Adrenal gland (tissue), 12 donors: ENCODE data around the gene LAMC3. TPM values are rescaled to one million over a fixed set of nuclear protein-coding genes. Genes with fewer than 3 reads are reported as not detected.
A peak's percentile ranks its signal among the peaks of the same experiment; 100 is the strongest.

ENCODE experiments used
- DNase-seq, 7 donors: peaks; one replicate each; pipeline ENCODE4 v3.0.0-alpha.2; 2019 to 2020
- H3K27ac ChIP-seq, 5 donors: fragments of 200-600 bp; sonication (generic) in 4 of 5; 1 replicate in 3 of 5; 2 replicates in 2 of 5; pipeline versions ENCODE4 v1.5.1 to v1.8.0; 2016 to 2020; ENCODE audit warnings: mild to moderate bottlenecking in 1 of 5
- H3K27me3 ChIP-seq: fragments of 200-600 bp; 2 replicates; pipeline ENCODE4 v1.8.0; 2021
- H3K36me3 ChIP-seq, 2 donors: fragments of 200-600 bp; replicated peaks in 1 of 2; 1 replicate in 1 of 2; 2 replicates in 1 of 2; pipeline versions ENCODE4 v1.5.1 to v1.8.0; 2018 to 2022
- H3K4me1 ChIP-seq, 2 donors: fragments of 200-600 bp; replicated peaks in 1 of 2; 1 replicate in 1 of 2; 2 replicates in 1 of 2; pipeline versions ENCODE4 v1.5.1 to v1.8.0; 2018 to 2021
- H3K4me3 ChIP-seq, 4 donors: fragments of 200-600 bp; sonication (generic) in 3 of 4; one replicate each; pipeline ENCODE4 v1.5.1; 2016 to 2018
- H3K9me3 ChIP-seq, 3 donors: fragments of 200-600 bp; sonication (generic) in 1 of 3; replicated peaks in 1 of 3; 1 replicate in 2 of 3; 2 replicates in 1 of 3; pipeline versions ENCODE4 v1.5.1 to v1.8.0; 2016 to 2021
- CTCF ChIP-seq, 6 experiments: fragments of 450-650 bp in 4 of 6; fragments of 200-600 bp in 2 of 6; sonication (generic) in 1 of 6; IDR thresholded peaks; 1 replicate in 5 of 6; 2 replicates in 1 of 6; pipeline versions ENCODE4 v1.5.1 to v1.8.0; 2016 to 2021; ENCODE audit warnings: antibody characterized with exemption in 6 of 6, mild to moderate bottlenecking in 2 of 6, moderate library complexity in 1 of 6
- POLR2A ChIP-seq, 2 donors: fragments of 450-650 bp; IDR thresholded peaks; one replicate each; pipeline ENCODE4 v1.6.1; 2017; ENCODE audit warnings: antibody characterized with exemption in 2 of 2, mild to moderate bottlenecking in 2 of 2, moderate library complexity in 1 of 2
- WGBS, 4 donors: extraction: QIAGEN DNeasy Blood & Tissue Kit in 2 of 4; methylation state at CpG; one replicate each; pipeline versions ENCODE4 v1.1.5 to v1.1.7; 2013 to 2017; 5-methylcytosine and 5-hydroxymethylcytosine counted together
- intact Hi-C, 2 donors: fragments of 100-400 bp; cut with DNase I; formaldehyde crosslinking; loops; one replicate each; pipeline versions ENCODE4 v1.14.1 to v1.15.0; 2022 to 2023
- polyA plus RNA-seq, 3 donors: library from polyadenylated mRNA; stranded (reverse); fragments of 200-250 nt in 2 of 3; fragments of 350-450 nt in 1 of 3; fragmentation: Illumina TruSeq in 1 of 3; extraction: RNeasy Lipid Tissue Mini Kit (QIAGEN cat#74804) in 1 of 3; gene quantifications; one replicate each; pipeline ENCODE4 v1.2.3, GENCODE V29; 2013 to 2014
- total RNA-seq, 9 donors: library from RNA; depleted of rRNA in 4 of 9; stranded (reverse); fragments of >200 nt in 4 of 9; fragments of 120-200 nt in 1 of 9; fragmentation: NEBNext Ultra II Directional in 1 of 9; extraction: Animal tissue kit (Norgen Biotek cat#: 25700) in 1 of 9; gene quantifications; one replicate each; pipeline versions ENCODE4 v1.1.0 to v1.2.4, GENCODE V29; 2013 to 2023
- donor health status: healthy with polysubstance abuse.
- donor health status: Bipolar disorder and iron deficiency.
- donor health status: DM: yes; HTN: yes; CAD: no.
- donor health status: DM: no; HTN: no; CAD: no.
- donor health status: DM: no; HTN: no; CAD: no.
- donor health status: DM: yes; HTN: yes; CAD: no.

Gene LAMC3
- total and polyA plus RNA-seq, 12 donors = 3.3 to 125 (median 49.7) TPM

DNA sequence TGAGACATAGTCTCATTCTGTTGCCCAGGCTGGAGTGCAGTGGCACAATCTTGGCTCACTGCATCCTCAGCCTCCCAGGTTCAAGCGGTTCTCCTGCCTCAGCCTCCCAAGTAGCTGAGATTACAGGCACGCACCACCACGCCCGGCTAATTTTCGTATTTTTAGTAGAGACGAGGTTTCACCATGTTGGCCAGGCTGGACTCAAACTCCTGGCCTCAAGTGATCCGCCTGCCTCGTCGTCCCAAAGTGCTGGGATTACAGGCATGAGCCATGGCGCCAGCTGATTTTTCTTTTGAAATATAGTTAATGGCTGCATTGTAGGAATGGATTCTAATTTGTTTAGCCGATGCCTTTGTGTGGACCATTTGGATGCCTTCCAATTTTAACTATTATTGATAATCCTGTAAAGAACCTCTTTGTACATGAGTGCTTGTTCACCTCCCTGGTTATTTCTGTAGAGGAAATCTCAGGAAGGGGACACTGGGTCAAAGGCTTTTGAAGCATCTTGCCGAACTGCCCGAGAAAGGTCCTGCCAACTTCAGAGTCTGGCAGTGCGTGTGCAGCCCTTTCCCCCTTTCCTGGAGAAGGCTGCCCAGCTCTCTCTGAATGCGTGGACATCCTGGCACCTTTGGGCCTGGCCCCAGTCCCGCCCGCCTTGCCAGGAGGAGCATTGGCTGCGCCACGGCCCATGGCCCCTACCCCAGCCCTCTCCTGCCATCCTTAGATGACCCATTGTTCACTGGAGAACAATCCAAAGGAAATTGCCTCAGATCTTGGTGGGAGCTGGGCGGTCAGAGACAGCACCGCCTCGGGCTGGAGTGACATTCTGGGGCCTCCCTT, 107.5 kb downstream of the LAMC3 start:
- 81 to 91% (median 87%) methylated on average over 17 to 22 of the region's 22 CpGs for WGBS, 4 donors
- Histone ChIP-seq H3K4me1 (no peaks in the 10 kb centered on the region), H3K4me3 (no peak overlapping the region), H3K36me3 (no peaks in the 10 kb centered on the region), H3K27me3 (no peaks in the 10 kb centered on the region), H3K27ac (peak overlapping the region in 1 of 5 donors; percentile 65), H3K9me3 (no peaks in the 10 kb centered on the region)
- TF ChIP-seq CTCF (IDR thresholded peaks at IDR 0.05) (no peak), POLR2A (IDR thresholded peaks at IDR 0.05) (no peak)
- intact Hi-C loops = no loop called here
- DNase-seq = peak in 3 of 7 donors; percentile 20 to 61 (median 53)

- TF ChIP-seq CTCF (IDR thresholded peaks at IDR 0.05) (no peak), POLR2A (IDR thresholded peaks at IDR 0.05) (no peak)
- Histone ChIP-seq H3K9me3 (no peaks in the 10 kb centered on the region), H3K36me3 (no peaks in the 10 kb centered on the region), H3K4me1 (no peaks in the 10 kb centered on the region), H3K27me3 (no peaks in the 10 kb centered on the region), H3K27ac (peak overlapping the region in 2 of 5 donors; percentile 5 to 65), H3K4me3 (no peak overlapping the region)
- 56 to 68% (median 57%) methylated on average over 13 of the region's 13 CpGs for WGBS, 4 donors
- intact Hi-C loops = no loop called here
- peak in 1 of 7 donors; percentile 41 for DNase-seq
Observed at GRCh38 chr9:131117121-131117761, 108.3 kb downstream of the LAMC3 start.

GRCh38 chr9:131117762-131118145, 108.8 kb downstream of the LAMC3 start:
- TF ChIP-seq CTCF (IDR thresholded peaks at IDR 0.05) (no peak), POLR2A (IDR thresholded peaks at IDR 0.05) (no peak)
- Histone ChIP-seq H3K27me3 (no peaks in the 10 kb centered on the region), H3K27ac (peak overlapping the region in 2 of 5 donors; percentile 5 to 65), H3K4me3 (no peak overlapping the region), H3K9me3 (no peaks in the 10 kb centered on the region), H3K4me1 (no peaks in the 10 kb centered on the region), H3K36me3 (no peaks in the 10 kb centered on the region)
- 75 to 87% (median 77%) methylated on average over 4 of the region's 4 CpGs for WGBS, 4 donors
- intact Hi-C loops = no loop called here
- no peak for DNase-seq

DNA sequence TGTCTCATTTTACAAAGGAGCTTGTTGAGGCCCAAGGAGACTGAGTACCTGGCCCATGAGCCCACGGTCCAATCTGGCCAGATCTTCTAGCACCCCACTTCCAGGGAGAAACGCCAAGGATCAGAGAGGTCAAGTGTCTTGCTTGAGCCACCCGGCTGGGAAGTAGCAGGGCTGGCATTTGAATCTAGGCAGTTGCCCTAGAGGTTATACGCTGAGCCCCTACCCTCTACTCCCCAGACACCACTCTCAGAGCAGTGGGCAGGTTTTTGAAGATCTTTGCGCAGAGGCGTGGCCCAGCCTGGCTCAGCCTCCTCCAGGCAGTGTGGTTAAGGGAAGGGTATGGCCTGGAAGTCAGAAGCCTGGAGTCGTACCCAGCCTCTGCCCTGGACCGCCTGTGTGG, 110.6 kb downstream of the LAMC3 start:
- intact Hi-C loops = no loop called here
- no peak for DNase-seq
- Histone ChIP-seq H3K4me1 (peaks cover 0 to 2% of the 10 kb centered on the region in 2 donors), H3K27ac (no peak overlapping the region), H3K9me3 (no peaks in the 10 kb centered on the region), H3K4me3 (no peak overlapping the region), H3K36me3 (no peaks in the 10 kb centered on the region), H3K27me3 (no peaks in the 10 kb centered on the region)
- no peak for TF ChIP-seq POLR2A (IDR thresholded peaks at IDR 0.05)
- TF ChIP-seq CTCF (IDR thresholded peaks at IDR 0.05) = no peak
- 81 to 88% (median 86%) methylated on average over 4 to 8 of the region's 8 CpGs for WGBS, 4 donors
